HG02973 (cell line): ENCODE results near the gene ERC2.

Experiments
- ATAC-seq: cut with Tn5 transposase; IDR thresholded peaks from one replicate; pipeline ENCODE4 v1.9.1; 2021; ENCODE audit warnings: moderate library complexity; ENCODE audit not compliant: unreplicated experiment

ERC2 gene

GRCh38 chr3:55659701-55660100 lies 808.6 kb downstream of the ERC2 start:
- no peak for ATAC-seq

GRCh38 chr3:55658690-55659562 lies 809.3 kb downstream of the ERC2 start:
- ATAC-seq, result peak; percentile 42

GRCh38 chr3:55658270-55658669 lies 810.0 kb downstream of the ERC2 start:
- ATAC-seq, result no peak

- no peak for ATAC-seq
These were observed 812.7 kb downstream of the ERC2 start for GRCh38 chr3:55655544-55655943.

GRCh38 chr3:55654123-55654760 lies 814.0 kb downstream of the ERC2 start:
- peak; percentile 86 for ATAC-seq

- ATAC-seq, result no peak
These were observed 817.3 kb downstream of the ERC2 start for GRCh38 chr3:55651011-55651410.

- no peak for ATAC-seq
These were observed 818.3 kb downstream of the ERC2 start for GRCh38 chr3:55650011-55650410.

- ATAC-seq, result no peak
These were observed 818.7 kb downstream of the ERC2 start for GRCh38 chr3:55649554-55649953.

- no peak for ATAC-seq
These were observed 819.5 kb downstream of the ERC2 start for GRCh38 chr3:55648591-55649318.

- ATAC-seq, result no peak
These were observed 820.6 kb downstream of the ERC2 start for GRCh38 chr3:55647670-55648069.

GRCh38 chr3:55647063-55647462 lies 821.2 kb downstream of the ERC2 start:
- ATAC-seq, result no peak

GRCh38 chr3:55646121-55646520 lies 822.1 kb downstream of the ERC2 start:
- no peak for ATAC-seq

- no peak for ATAC-seq
These were observed 822.8 kb downstream of the ERC2 start for GRCh38 chr3:55645422-55645821.

GRCh38 chr3:55643283-55643682 lies 825.0 kb downstream of the ERC2 start:
- no peak for ATAC-seq

- no peak for ATAC-seq
These were observed 826.3 kb downstream of the ERC2 start for GRCh38 chr3:55641964-55642363.

- ATAC-seq, result no peak
These were observed 828.1 kb downstream of the ERC2 start for GRCh38 chr3:55639896-55640765.

GRCh38 chr3:55639143-55639542 lies 829.1 kb downstream of the ERC2 start:
- ATAC-seq, result no peak

- ATAC-seq, result no peak
These were observed 830.2 kb downstream of the ERC2 start for GRCh38 chr3:55637906-55638638.

GRCh38 chr3:55636300-55637195 lies 831.7 kb downstream of the ERC2 start:
- ATAC-seq, result no peak
